ENCODE data around the gene PRXL2B.

- no peak for TF ChIP-seq POLR2AphosphoS5 (IDR thresholded peaks at IDR 0.05)
- TF ChIP-seq CTCF (IDR thresholded peaks at IDR 0.05): no peak
Measured at GRCh38 chr1:2604156-2604843, 17.7 kb downstream of the PRXL2B start.
